Lower leg skin (tissue), 3 donors: ENCODE measurements around the gene KDM7A.

Experiments used
- POLR2A ChIP-seq, 2 donors: fragments of 450-650 bp; IDR thresholded peaks; one replicate each; pipeline ENCODE4 v1.6.1; 2016 to 2017; ENCODE audit warnings: antibody characterized with exemption in 2 of 2, mild to moderate bottlenecking in 1 of 2, moderate library complexity in 1 of 2
- TF ChIP-seq, protein P1 (sequence below), 3 donors: fragments of 450-650 bp; IDR thresholded peaks; one replicate each; pipeline ENCODE4 v1.5.1; 2016; ENCODE audit warnings: antibody characterized with exemption in 3 of 3, mild to moderate bottlenecking in 3 of 3, moderate library complexity in 2 of 3

DNA sequence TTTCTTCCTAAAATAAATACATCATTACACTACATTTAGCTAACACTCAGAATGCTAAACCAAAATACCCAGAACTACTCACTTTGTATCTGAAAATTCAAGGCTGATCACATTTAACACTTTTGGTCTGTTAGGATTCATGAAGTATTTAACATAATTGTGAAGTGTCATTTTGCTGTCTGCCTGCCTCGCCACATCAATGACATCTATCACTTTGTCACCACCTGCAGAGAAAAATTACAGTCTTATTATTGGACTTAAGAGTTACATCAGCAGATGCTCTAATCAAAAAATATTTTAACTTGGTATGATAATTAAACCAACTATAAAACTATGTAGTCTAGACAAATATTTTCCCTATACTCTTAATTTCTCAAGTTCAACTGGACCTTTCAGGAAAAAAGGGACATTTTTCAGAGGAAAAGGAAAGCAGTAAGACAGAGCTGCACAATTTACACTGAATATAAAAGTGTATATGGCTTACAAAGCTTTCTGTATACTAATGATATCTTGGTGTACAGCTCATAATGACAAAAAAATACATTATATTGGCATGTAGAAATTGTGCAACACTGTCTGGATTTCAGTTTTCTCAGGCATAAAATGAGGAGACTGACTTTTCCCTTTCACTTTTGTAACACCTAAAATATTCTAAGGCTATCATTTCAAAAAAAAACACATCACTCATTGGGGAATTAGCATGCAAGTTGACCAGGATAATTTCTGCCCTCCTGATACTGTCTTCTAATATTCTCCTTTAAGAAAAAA is 49.2 kb downstream of the KDM7A start:
- TF ChIP-seq, protein P1, sequence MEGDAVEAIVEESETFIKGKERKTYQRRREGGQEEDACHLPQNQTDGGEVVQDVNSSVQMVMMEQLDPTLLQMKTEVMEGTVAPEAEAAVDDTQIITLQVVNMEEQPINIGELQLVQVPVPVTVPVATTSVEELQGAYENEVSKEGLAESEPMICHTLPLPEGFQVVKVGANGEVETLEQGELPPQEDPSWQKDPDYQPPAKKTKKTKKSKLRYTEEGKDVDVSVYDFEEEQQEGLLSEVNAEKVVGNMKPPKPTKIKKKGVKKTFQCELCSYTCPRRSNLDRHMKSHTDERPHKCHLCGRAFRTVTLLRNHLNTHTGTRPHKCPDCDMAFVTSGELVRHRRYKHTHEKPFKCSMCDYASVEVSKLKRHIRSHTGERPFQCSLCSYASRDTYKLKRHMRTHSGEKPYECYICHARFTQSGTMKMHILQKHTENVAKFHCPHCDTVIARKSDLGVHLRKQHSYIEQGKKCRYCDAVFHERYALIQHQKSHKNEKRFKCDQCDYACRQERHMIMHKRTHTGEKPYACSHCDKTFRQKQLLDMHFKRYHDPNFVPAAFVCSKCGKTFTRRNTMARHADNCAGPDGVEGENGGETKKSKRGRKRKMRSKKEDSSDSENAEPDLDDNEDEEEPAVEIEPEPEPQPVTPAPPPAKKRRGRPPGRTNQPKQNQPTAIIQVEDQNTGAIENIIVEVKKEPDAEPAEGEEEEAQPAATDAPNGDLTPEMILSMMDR (IDR thresholded peaks at IDR 0.05) = no peak
- TF ChIP-seq POLR2A (IDR thresholded peaks at IDR 0.05) = no peak
